Erythroblast (primary cell): ENCODE data around the gene SCN2A.
"Not testable (repeated sequence)": the region's sequence is repeated elsewhere in the genome, so short reads cannot be mapped to it uniquely, and the experiment has no call there.

Experiments used
- DNase-seq, 2 experiments: peaks; one replicate each; lab custom pipeline; 2025; lab: John Stamatoyannopoulos, UW
- GATA1 ChIP-seq: IDR thresholded peaks from 2 replicates; pipeline ENCODE4 v1.6.1; 2011; ENCODE audit warnings: low read depth, mild to moderate bottlenecking, control low read depth, low read length, moderate library complexity
- POLR2A ChIP-seq: IDR thresholded peaks from 2 replicates; pipeline ENCODE4 v1.6.1; 2011; ENCODE audit warnings: mild to moderate bottlenecking, low read length

Gene SCN2A

GRCh38 chr2:165328272-165328671, 89.1 kb downstream of the SCN2A start:
- TF ChIP-seq GATA1 (no peak), POLR2A (no peak)
- DNase-seq: no peak

GRCh38 chr2:165344276-165344675, 105.1 kb downstream of the SCN2A start:
- not testable (repeated sequence) for DNase-seq

- no peak for DNase-seq
- TF ChIP-seq POLR2A (no peak), GATA1 (no peak)
Observed at GRCh38 chr2:165348441-165348840, 109.2 kb downstream of the SCN2A start.

- TF ChIP-seq POLR2A (no peak), GATA1 (no peak)
- DNase-seq: no peak
Observed at GRCh38 chr2:165349181-165349580, 110.0 kb downstream of the SCN2A start.

- DNase-seq: peak; percentile 2 to 16
Observed at GRCh38 chr2:165357758-165358157, 118.5 kb downstream of the SCN2A start.

GRCh38 chr2:165361514-165361913, 122.3 kb downstream of the SCN2A start:
- TF ChIP-seq POLR2A (no peak), GATA1 (no peak)
- no peak for DNase-seq

More at GRCh38 chr2:165357758-165358157, 118.5 kb downstream of the SCN2A start:
- TF ChIP-seq GATA1: no peak
- no peak for TF ChIP-seq POLR2A

- TF ChIP-seq GATA1 (no peak), POLR2A (no peak)
- no peak for DNase-seq
Observed at GRCh38 chr2:165369131-165369897, 130.1 kb downstream of the SCN2A start.

GRCh38 chr2:165369898-165370296, 130.7 kb downstream of the SCN2A start:
- DNase-seq: no peak
- TF ChIP-seq GATA1: no peak
- TF ChIP-seq POLR2A: no peak

GRCh38 chr2:165371356-165371755, 132.1 kb downstream of the SCN2A start:
- peak in 1 of 2 experiments; percentile 3 for DNase-seq
- TF ChIP-seq POLR2A: no peak
- no peak for TF ChIP-seq GATA1

GRCh38 chr2:165373278-165374010, 134.2 kb downstream of the SCN2A start:
- TF ChIP-seq GATA1 (no peak), POLR2A (no peak)
- DNase-seq: no peak

- no peak for DNase-seq
- TF ChIP-seq POLR2A (no peak), GATA1 (no peak)
Observed at GRCh38 chr2:165376571-165376975, 137.4 kb downstream of the SCN2A start.

GRCh38 chr2:165382362-165382761, 143.1 kb downstream of the SCN2A start:
- DNase-seq: no peak

GRCh38 chr2:165390875-165391274, 151.7 kb downstream of the SCN2A start:
- DNase-seq: no peak
- TF ChIP-seq GATA1 (no peak), POLR2A (no peak)

More at GRCh38 chr2:165382362-165382761, 143.1 kb downstream of the SCN2A start:
- TF ChIP-seq POLR2A: no peak

GRCh38 chr2:165391791-165392190, 152.6 kb downstream of the SCN2A start:
- TF ChIP-seq GATA1 (no peak), POLR2A (no peak)
- no peak for DNase-seq

- DNase-seq: not testable (repeated sequence)
Observed at GRCh38 chr2:165398603-165399002, 159.4 kb downstream of the SCN2A start.
